Neural cell (in vitro differentiated cells): Measurements from ENCODE around the gene AGAP2. TPM values are rescaled to one million over a fixed set of nuclear protein-coding genes. Genes with fewer than 3 reads are reported as not detected.

Experiments
- H2AFZ ChIP-seq: fragments of 200-600, 300-800 bp; sonication (generic), shearing (Covaris generic); 2 replicates; pipeline ENCODE4 v1.6.0; 2014; ENCODE audit warnings: low read depth, mild to moderate bottlenecking, antibody characterized with exemption, low read length, moderate library complexity
- H3F3A ChIP-seq: fragments of 200-600 bp; shearing (Covaris generic); 2 replicates; pipeline ENCODE4 v1.6.1; 2016; ENCODE audit warnings: mild to moderate bottlenecking, moderate library complexity, mixed read lengths, antibody characterized with exemption, low read length; ENCODE audit not compliant: insufficient read depth, poor library complexity, severe bottlenecking
- H3K27ac ChIP-seq: fragments of 200-600, 300-800 bp; sonication (generic), shearing (Covaris generic); 2 replicates; pipeline ENCODE4 v1.5.1; 2014; ENCODE audit warnings: mild to moderate bottlenecking, low read length, moderate library complexity
- H3K27me3 ChIP-seq: fragments of 300-800, 200-600 bp; sonication (generic), shearing (Covaris generic); 2 replicates; pipeline ENCODE4 v1.6.0; 2014; ENCODE audit warnings: mild to moderate bottlenecking, low read depth, low read length, moderate library complexity; ENCODE audit not compliant: insufficient read depth
- H3K36me3 ChIP-seq: fragments of 300-800, 200-600 bp; sonication (generic), shearing (Covaris generic); 2 replicates; pipeline ENCODE4 v1.5.1; 2014; ENCODE audit warnings: mild to moderate bottlenecking, antibody characterized with exemption, low read length, moderate library complexity; ENCODE audit not compliant: insufficient read depth
- H3K4me2 ChIP-seq: fragments of 300-800, 200-600 bp; sonication (generic), shearing (Covaris generic); 2 replicates; pipeline ENCODE4 v1.6.0; 2014; ENCODE audit warnings: mild to moderate bottlenecking, low read length
- H3K4me3 ChIP-seq: fragments of 300-800, 200-600 bp; sonication (generic), shearing (Covaris generic); 2 replicates; pipeline ENCODE4 v1.5.1; 2014; ENCODE audit warnings: mild to moderate bottlenecking, low read length, moderate library complexity
- H3K79me2 ChIP-seq: fragments of 200-600 bp; shearing (Covaris generic); replicated peaks from 2 replicates; pipeline ENCODE4 v1.6.0; 2014; ENCODE audit warnings: mild to moderate bottlenecking, low read length, moderate library complexity; ENCODE audit not compliant: insufficient read depth
- H3K9ac ChIP-seq: fragments of 300-800, 200-600 bp; sonication (generic), shearing (Covaris generic); 2 replicates; pipeline ENCODE4 v1.6.1; 2016; ENCODE audit warnings: mild to moderate bottlenecking, low read length, mixed read lengths
- H3K9me2 ChIP-seq: fragments of 200-600 bp; shearing (Covaris generic); 2 replicates; pipeline ENCODE4 v1.6.1; 2016; ENCODE audit warnings: mild to moderate bottlenecking, low read length, mixed read lengths; ENCODE audit not compliant: insufficient read depth
- H3K9me3 ChIP-seq: fragments of 200-600, 300-800 bp; sonication (generic), shearing (Covaris generic); 2 replicates; pipeline ENCODE4 v1.6.1; 2016; ENCODE audit warnings: mild to moderate bottlenecking, mixed run types, low read length, moderate library complexity, mixed read lengths
- H4K20me1 ChIP-seq: fragments of 200-600 bp; shearing (Covaris generic); 2 replicates; pipeline ENCODE4 v1.6.1; 2016; ENCODE audit warnings: mild to moderate bottlenecking, mixed run types; ENCODE audit not compliant: insufficient read depth
- CTCF ChIP-seq: fragments of 450-650 bp; IDR thresholded peaks from 2 replicates; pipeline ENCODE4 v1.5.1; 2014; ENCODE audit warnings: antibody characterized with exemption, mild to moderate bottlenecking, moderate library complexity; ENCODE audit not compliant: poor library complexity, severe bottlenecking
- EP300 ChIP-seq: fragments of 450-650 bp; conservative IDR thresholded peaks from 2 replicates; pipeline ENCODE4 v1.6.1; 2014; ENCODE audit warnings: antibody characterized with exemption, mild to moderate bottlenecking, moderate library complexity; ENCODE audit not compliant: poor library complexity, severe bottlenecking
- EZH2 ChIP-seq: fragments of 200-600, 300-800 bp; shearing (Covaris generic), sonication (generic); IDR thresholded peaks from 2 replicates; pipeline ENCODE4 v1.6.1; 2014; ENCODE audit warnings: antibody characterized with exemption, low read length, borderline replicate concordance, mild to moderate bottlenecking; ENCODE audit not compliant: insufficient read depth, poor library complexity, severe bottlenecking
- MXI1 ChIP-seq: fragments of 450-650 bp; conservative IDR thresholded peaks from 2 replicates; pipeline ENCODE4 v1.6.1; 2014; ENCODE audit warnings: antibody characterized with exemption, mild to moderate bottlenecking; ENCODE audit not compliant: poor library complexity, severe bottlenecking
- POLR2AphosphoS5 ChIP-seq: IDR thresholded peaks from 2 replicates; pipeline ENCODE4 v1.6.1; 2012
- RAD21 ChIP-seq: fragments of 450-650 bp; conservative IDR thresholded peaks from 2 replicates; pipeline ENCODE4 v1.6.1; 2014; ENCODE audit warnings: antibody characterized with exemption, mild to moderate bottlenecking, moderate library complexity
- REST ChIP-seq: IDR thresholded peaks from 2 replicates; pipeline ENCODE4 v1.6.1; 2012; ENCODE audit warnings: borderline replicate concordance
- SMC3 ChIP-seq: fragments of 450-650 bp; conservative IDR thresholded peaks from 2 replicates; pipeline ENCODE4 v1.6.1; 2014; ENCODE audit warnings: antibody characterized with exemption, mild to moderate bottlenecking, moderate library complexity; ENCODE audit not compliant: poor library complexity
- TAF1 ChIP-seq: IDR thresholded peaks from 2 replicates; pipeline ENCODE4 v1.6.1; 2012; ENCODE audit warnings: low read depth
- polyA plus RNA-seq: library from polyadenylated mRNA; depleted of rRNA; stranded (reverse); fragments of >200 nt; gene quantifications from 2 replicates; pipeline ENCODE4 v1.2.3, GENCODE V29; 2014

AGAP2 gene
- polyA plus RNA-seq, 1 donor from 2014 or later, result 19.3 TPM

GRCh38 chr12:57726151-57726883, 12.2 kb downstream of the AGAP2 start:
- no peak overlapping the region for H2AFZ ChIP-seq

GRCh38 chr12:57725851-57726150, 12.7 kb downstream of the AGAP2 start:
- H3K27ac ChIP-seq, result no peak overlapping the region
- H3K4me2 ChIP-seq, result no peak overlapping the region
- H3K36me3 ChIP-seq, result peaks cover 4% of the 10 kb centered on the region
- no peak overlapping the region for H3K9ac ChIP-seq
- no peaks in the 10 kb centered on the region for H3F3A ChIP-seq
- no peaks in the 10 kb centered on the region for H3K9me3 ChIP-seq
- H3K27me3 ChIP-seq, result peaks cover 47% of the 10 kb centered on the region
- H3K4me3 ChIP-seq, result no peak overlapping the region
- H3K79me2 ChIP-seq, result no peaks in the 10 kb centered on the region
- H3K9me2 ChIP-seq, result no peaks in the 10 kb centered on the region
- H4K20me1 ChIP-seq, result no peaks in the 10 kb centered on the region
- H2AFZ ChIP-seq, result no peak overlapping the region
- TF ChIP-seq RAD21 (no peak), EP300 (no peak), SMC3 (no peak), EZH2 (no peak), POLR2AphosphoS5 (no peak), TAF1 (no peak)

More at GRCh38 chr12:57726151-57726883, 12.2 kb downstream of the AGAP2 start:
- no peaks in the 10 kb centered on the region for H3K9me2 ChIP-seq
- H3F3A ChIP-seq, result no peaks in the 10 kb centered on the region
- H3K27me3 ChIP-seq, result peaks cover 51% of the 10 kb centered on the region
- TF ChIP-seq REST (no peak), CTCF (peak; percentile 66), POLR2AphosphoS5 (no peak), RAD21 (peak; percentile 21), MXI1 (no peak), SMC3 (no peak)
- H4K20me1 ChIP-seq, result no peaks in the 10 kb centered on the region
- H3K4me2 ChIP-seq, result no peak overlapping the region
- no peak overlapping the region for H3K27ac ChIP-seq
- peak overlapping the region; percentile 24 for H3K4me3 ChIP-seq
- no peaks in the 10 kb centered on the region for H3K79me2 ChIP-seq
- H3K36me3 ChIP-seq, result peaks cover 4% of the 10 kb centered on the region
- H3K9me3 ChIP-seq, result no peaks in the 10 kb centered on the region
- H3K9ac ChIP-seq, result no peak overlapping the region
